ENCODE data around the gene GREB1.

GRCh38 chr2:11506611-11506969 lies 27.3 kb upstream of the GREB1 start:
- TF ChIP-seq CTCF (conservative IDR thresholded peaks at IDR 0.05) (no peak), EZH2 (IDR thresholded peaks at IDR 0.05; ENCODE audit: low read depth) (no peak)
